Activated naive CD4-positive, alpha-beta T cell treated with anti-CD3 and anti-CD28 coated beads, Interleukin-2, amount 50 U/mL, for 72 hours (primary cell): ENCODE data around the gene HOXD4. TPM values are rescaled to one million over a fixed set of nuclear protein-coding genes. Genes with fewer than 3 reads are reported as not detected.

Experiments used
- total RNA-seq, 2 donors: library from RNA; stranded (reverse); gene quantifications; one replicate each; pipeline ENCODE4 v1.2.3, GENCODE V29; 2022

The HOXD4 gene
- total RNA-seq, 2 donors from 2014 or later = not detected

Other genes starting within 250 kb of the HOXD4 start
- 10 to 100 TPM; 35.7 to 37.2 TPM for gene LNPK, start 149.3 kb upstream of the HOXD4 start, total RNA-seq
- gene EVX2, start 67.6 kb upstream of the HOXD4 start, total RNA-seq = not detected
- gene HOXD13, start 58.8 kb upstream of the HOXD4 start, total RNA-seq = not detected
- not detected for gene HOXD12, start 51.8 kb upstream of the HOXD4 start, total RNA-seq
- not detected for gene HOXD11, start 44.3 kb upstream of the HOXD4 start, total RNA-seq
- gene HOXD10, start 34.8 kb upstream of the HOXD4 start, total RNA-seq = not detected
- gene HOXD9, start 28.8 kb upstream of the HOXD4 start, total RNA-seq = not detected
- gene HOXD8, start 21.8 kb upstream of the HOXD4 start, total RNA-seq = not detected
- gene HOXD3, start 5.8 kb downstream of the HOXD4 start, total RNA-seq = not detected
- gene HOXD1, start 37.1 kb downstream of the HOXD4 start, total RNA-seq = not detected
- 10 to 100 TPM; 24.8 to 28.2 TPM for gene MTX2, start 117.9 kb downstream of the HOXD4 start, total RNA-seq